Mucosa of descending colon (tissue), 3 donors: Measurements from ENCODE around the gene SPATA2L. TPM values are rescaled to one million over a fixed set of nuclear protein-coding genes. Genes with fewer than 3 reads are reported as not detected.
A peak's percentile ranks its signal among the peaks of the same experiment; 100 is the strongest.
"Not testable (repeated sequence)": the region's sequence is repeated elsewhere in the genome, so short reads cannot be mapped to it uniquely, and the experiment has no call there.

Experiments used
- ATAC-seq: fragments of 200-7000 bp; cut with Tn5 transposase; one replicate; pipeline ENCODE4 v1.9.1; 2020; ENCODE audit warnings: mild to moderate bottlenecking, moderate library complexity
- DNase-seq, 3 donors: peaks; one replicate each; pipeline ENCODE4 v3.0.0-alpha.2; 2020
- H3K36me3 ChIP-seq: fragments of 200-600 bp; one replicate; pipeline ENCODE4 v1.8.0; 2021; ENCODE audit warnings: low read depth, mild to moderate bottlenecking
- H3K4me1 ChIP-seq: fragments of 200-600 bp; one replicate; pipeline ENCODE4 v1.8.0; 2021; ENCODE audit warnings: low read depth, mild to moderate bottlenecking
- H3K4me3 ChIP-seq: fragments of 200-600 bp; one replicate; pipeline ENCODE4 v1.8.0; 2021; ENCODE audit warnings: mild to moderate bottlenecking
- H3K9me3 ChIP-seq: fragments of 200-600 bp; one replicate; pipeline ENCODE4 v1.8.0; 2021; ENCODE audit warnings: mild to moderate bottlenecking
- intact Hi-C, 2 donors: fragments of 100-400 bp; cut with DNase I in 1 of 2; cut with micrococcal nuclease in 1 of 2; formaldehyde crosslinking; loops; one replicate each; pipeline versions ENCODE4 v1.11.0 to v1.11.1; 2022; cut with DNase I, micrococcal nuclease
- total RNA-seq, 3 donors: library from RNA; stranded (reverse); fragmentation: NEBNext Ultra II Directional in 2 of 3; extraction: Animal tissue kit (Norgen Biotek cat#: 25700) in 2 of 3; gene quantifications; one replicate each; pipeline versions ENCODE4 v1.2.1 to v1.2.4, GENCODE V29; 2021 to 2023
- TF ChIP-seq, protein P1 (sequence below): fragments of 200-600 bp; IDR thresholded peaks from one replicate; pipeline ENCODE4 v1.8.0; 2022; ENCODE audit warnings: antibody characterized with exemption, mild to moderate bottlenecking
- donor health status: DM: no; HTN: no; CAD: no; lungs with moderate emphysema.
- donor health status: DM: no; HTN: no; CAD: no.
- donor health status: DM: no; HTN: yes; CAD: no.

SPATA2L gene
- total RNA-seq, 3 donors from 2014 or later: 12.5 to 21.7 (median 14.4) TPM

DNA sequence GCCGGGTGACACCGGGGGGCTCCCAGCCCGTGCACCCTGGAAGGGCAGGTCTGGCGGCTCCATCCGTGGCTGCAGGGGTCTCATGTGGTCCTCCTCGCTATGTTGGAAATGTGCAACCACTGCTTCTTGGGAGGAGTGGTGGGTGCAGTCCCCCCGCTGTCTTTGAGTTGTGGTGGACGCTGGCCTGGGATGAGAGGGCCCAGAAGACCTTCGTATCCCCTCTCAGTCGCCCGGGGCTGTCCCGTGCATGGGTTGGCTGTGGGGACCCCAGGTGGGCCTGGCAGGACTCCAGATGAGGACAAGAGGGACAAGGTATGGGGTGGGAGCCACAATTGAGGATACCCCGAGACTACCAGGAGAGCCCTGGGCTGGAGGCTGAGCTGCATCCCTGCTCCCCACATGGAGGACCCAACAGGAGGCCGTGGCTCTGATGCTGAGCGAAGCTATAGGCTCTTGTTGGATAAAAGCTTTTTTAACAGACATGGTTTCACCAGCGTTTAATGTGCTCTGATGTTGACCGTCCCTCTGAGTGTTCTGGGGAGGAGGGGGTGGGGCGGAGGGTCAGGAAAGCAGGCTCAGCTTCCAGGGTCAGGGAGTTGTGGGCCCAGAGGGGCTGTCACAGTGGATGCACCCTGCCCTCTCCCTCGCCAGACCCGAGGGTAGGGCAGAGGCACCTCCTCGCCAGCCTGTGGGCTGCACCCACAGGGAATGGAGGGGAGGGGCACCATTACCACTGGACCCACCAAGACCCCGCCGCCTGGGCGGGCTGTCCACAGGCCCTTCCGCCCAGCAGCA, 5.4 kb downstream of the SPATA2L start:
- H3K9me3 ChIP-seq: no peaks in the 10 kb centered on the region
- H3K4me1 ChIP-seq: peaks cover 15% of the 10 kb centered on the region
- no peaks in the 10 kb centered on the region for H3K36me3 ChIP-seq
- no peak overlapping the region for H3K4me3 ChIP-seq
- TF ChIP-seq, protein P1, sequence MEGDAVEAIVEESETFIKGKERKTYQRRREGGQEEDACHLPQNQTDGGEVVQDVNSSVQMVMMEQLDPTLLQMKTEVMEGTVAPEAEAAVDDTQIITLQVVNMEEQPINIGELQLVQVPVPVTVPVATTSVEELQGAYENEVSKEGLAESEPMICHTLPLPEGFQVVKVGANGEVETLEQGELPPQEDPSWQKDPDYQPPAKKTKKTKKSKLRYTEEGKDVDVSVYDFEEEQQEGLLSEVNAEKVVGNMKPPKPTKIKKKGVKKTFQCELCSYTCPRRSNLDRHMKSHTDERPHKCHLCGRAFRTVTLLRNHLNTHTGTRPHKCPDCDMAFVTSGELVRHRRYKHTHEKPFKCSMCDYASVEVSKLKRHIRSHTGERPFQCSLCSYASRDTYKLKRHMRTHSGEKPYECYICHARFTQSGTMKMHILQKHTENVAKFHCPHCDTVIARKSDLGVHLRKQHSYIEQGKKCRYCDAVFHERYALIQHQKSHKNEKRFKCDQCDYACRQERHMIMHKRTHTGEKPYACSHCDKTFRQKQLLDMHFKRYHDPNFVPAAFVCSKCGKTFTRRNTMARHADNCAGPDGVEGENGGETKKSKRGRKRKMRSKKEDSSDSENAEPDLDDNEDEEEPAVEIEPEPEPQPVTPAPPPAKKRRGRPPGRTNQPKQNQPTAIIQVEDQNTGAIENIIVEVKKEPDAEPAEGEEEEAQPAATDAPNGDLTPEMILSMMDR: no peak
- ATAC-seq: no peak
- peak in 2 of 3 donors; percentile 6 to 35 for DNase-seq
- intact Hi-C loops: no loop called here

GRCh38 chr16:89695086-89695874, 6.2 kb downstream of the SPATA2L start:
- Histone ChIP-seq H3K36me3 (no peaks in the 10 kb centered on the region), H3K9me3 (no peaks in the 10 kb centered on the region), H3K4me3 (no peak overlapping the region), H3K4me1 (peaks cover 7% of the 10 kb centered on the region)
- ATAC-seq (no peak), DNase-seq (peak in 2 of 3 donors; percentile 32 to 55)
- intact Hi-C loops: no loop called here
- TF ChIP-seq, protein P1: no peak

DNA sequence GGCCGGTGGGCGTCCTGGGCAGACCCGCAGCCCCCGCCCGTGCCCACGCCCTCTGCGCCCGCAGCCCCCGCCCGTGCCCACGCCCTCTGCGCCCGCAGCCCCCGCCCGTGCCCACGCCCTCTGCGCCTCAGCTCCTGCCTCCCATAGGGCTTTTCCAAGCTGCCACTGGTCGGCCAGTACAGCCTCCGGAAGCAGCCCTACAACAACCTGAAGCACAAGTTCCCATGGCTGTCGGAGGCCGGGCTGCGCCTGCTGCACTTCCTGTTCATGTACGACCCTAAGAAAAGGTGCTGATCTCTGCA, 6.8 kb downstream of the SPATA2L start:
- intact Hi-C loops, ATAC-seq, H3K9me3 ChIP-seq, DNase-seq, H3K36me3 ChIP-seq, H3K4me3 ChIP-seq, H3K4me1 ChIP-seq: not testable (repeated sequence)

GRCh38 chr16:89693931-89694783, 7.3 kb downstream of the SPATA2L start:
- H3K9me3 ChIP-seq: no peaks in the 10 kb centered on the region
- H3K4me3 ChIP-seq: no peak overlapping the region
- H3K36me3 ChIP-seq: no peaks in the 10 kb centered on the region
- intact Hi-C loops: no loop called here
- ATAC-seq: no peak
- peak in 2 of 3 donors; percentile 21 to 48 for DNase-seq
- no peaks in the 10 kb centered on the region for H3K4me1 ChIP-seq
- TF ChIP-seq, protein P1: no peak

DNA sequence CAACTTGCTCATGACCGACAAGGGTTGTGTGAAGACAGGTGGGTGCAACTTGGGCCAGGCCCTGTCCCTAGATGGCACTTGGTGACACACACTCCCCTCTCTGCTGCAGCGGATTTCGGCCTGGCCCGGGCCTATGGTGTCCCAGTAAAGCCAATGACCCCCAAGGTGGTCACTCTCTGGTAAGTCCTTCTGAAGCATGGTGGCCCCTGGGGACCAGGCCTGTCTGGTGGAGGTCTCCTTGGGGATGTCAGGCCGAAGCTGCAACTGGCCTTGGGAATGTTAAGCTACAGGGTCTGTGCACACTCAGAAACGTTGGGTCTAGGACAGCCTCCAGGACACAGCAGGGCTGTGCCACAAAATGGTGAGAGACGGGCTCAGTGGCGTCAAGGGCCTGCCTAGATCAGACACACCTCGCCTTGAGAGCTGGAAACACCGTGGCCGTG, 8.2 kb downstream of the SPATA2L start:
- DNase-seq: peak in 2 of 3 donors; percentile 29 to 47
- TF ChIP-seq, protein P1: no peak
- intact Hi-C loops: no loop called here
- Histone ChIP-seq H3K4me3 (no peak overlapping the region), H3K9me3 (no peaks in the 10 kb centered on the region), H3K36me3 (no peaks in the 10 kb centered on the region), H3K4me1 (peaks cover 5% of the 10 kb centered on the region)
- ATAC-seq: no peak
